Stomach (tissue), 4 donors: ENCODE results near the gene RPL13.

ENCODE experiments used
- EP300 ChIP-seq: sonication (generic); formaldehyde crosslinking; IDR thresholded peaks from one replicate; pipeline ENCODE4 v1.6.1; 2017; ENCODE audit warnings: antibody characterized with exemption
- POLR2A ChIP-seq, 4 donors: fragments of 450-650 bp; IDR thresholded peaks; one replicate each; pipeline ENCODE4 v1.6.1; 2016; ENCODE audit warnings: antibody characterized with exemption in 4 of 4, control low read depth in 2 of 4, mild to moderate bottlenecking in 1 of 4, moderate library complexity in 1 of 4
- POLR2AphosphoS5 ChIP-seq, 3 donors: sonication (generic); formaldehyde crosslinking; IDR thresholded peaks; one replicate each; pipeline ENCODE4 v1.6.1; 2016; ENCODE audit warnings: antibody characterized with exemption in 3 of 3
- TF ChIP-seq, protein P1 (sequence below), 7 experiments: fragments of 450-650 bp in 4 of 7; fragments of 200-600 bp in 3 of 7; sonication (generic) in 3 of 7; IDR thresholded peaks; one replicate each; pipeline ENCODE4 v1.5.1; 2016 to 2019; ENCODE audit warnings: antibody characterized with exemption in 7 of 7, control low read depth in 2 of 7, mild to moderate bottlenecking in 1 of 7

GRCh38 chr16:89546781-89547180 is 13.7 kb upstream of the RPL13 start:
- TF ChIP-seq, protein P1, sequence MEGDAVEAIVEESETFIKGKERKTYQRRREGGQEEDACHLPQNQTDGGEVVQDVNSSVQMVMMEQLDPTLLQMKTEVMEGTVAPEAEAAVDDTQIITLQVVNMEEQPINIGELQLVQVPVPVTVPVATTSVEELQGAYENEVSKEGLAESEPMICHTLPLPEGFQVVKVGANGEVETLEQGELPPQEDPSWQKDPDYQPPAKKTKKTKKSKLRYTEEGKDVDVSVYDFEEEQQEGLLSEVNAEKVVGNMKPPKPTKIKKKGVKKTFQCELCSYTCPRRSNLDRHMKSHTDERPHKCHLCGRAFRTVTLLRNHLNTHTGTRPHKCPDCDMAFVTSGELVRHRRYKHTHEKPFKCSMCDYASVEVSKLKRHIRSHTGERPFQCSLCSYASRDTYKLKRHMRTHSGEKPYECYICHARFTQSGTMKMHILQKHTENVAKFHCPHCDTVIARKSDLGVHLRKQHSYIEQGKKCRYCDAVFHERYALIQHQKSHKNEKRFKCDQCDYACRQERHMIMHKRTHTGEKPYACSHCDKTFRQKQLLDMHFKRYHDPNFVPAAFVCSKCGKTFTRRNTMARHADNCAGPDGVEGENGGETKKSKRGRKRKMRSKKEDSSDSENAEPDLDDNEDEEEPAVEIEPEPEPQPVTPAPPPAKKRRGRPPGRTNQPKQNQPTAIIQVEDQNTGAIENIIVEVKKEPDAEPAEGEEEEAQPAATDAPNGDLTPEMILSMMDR (IDR thresholded peaks at IDR 0.05): no peak
- TF ChIP-seq POLR2A (IDR thresholded peaks at IDR 0.05): no peak
- TF ChIP-seq POLR2AphosphoS5 (IDR thresholded peaks at IDR 0.05): no peak
- TF ChIP-seq EP300: no peak
